ENCODE results near the gene KDM4C.

GRCh38 chr9:6996061-6996854, 238.5 kb downstream of the KDM4C start:
- TF ChIP-seq CTCF (IDR thresholded peaks at IDR 0.05) (no peak), POLR2AphosphoS5 (IDR thresholded peaks at IDR 0.05) (no peak), POLR2A (IDR thresholded peaks at IDR 0.05) (no peak)
